ENCODE results near the gene LPAR3.
"Not testable (repeated sequence)": the region's sequence is repeated elsewhere in the genome, so short reads cannot be mapped to it uniquely, and the experiment has no call there.

Gene LPAR3

GRCh38 chr1:84918726-84919336 lies 25.8 kb upstream of the LPAR3 start:
- Mint-ChIP-seq H3K27me3 (ENCODE audit: low read depth) (peaks cover 13% of the 10 kb centered on the region), H3K4me1 (ENCODE audit: low read depth) (no peaks in the 10 kb centered on the region), H3K36me3 (ENCODE audit: low read depth) (no peaks in the 10 kb centered on the region), H3K27ac (no peak overlapping the region), H3K4me3 (no peak overlapping the region), H3K9me3 (no peaks in the 10 kb centered on the region)
- DNase-seq (ENCODE audit: low spot score), result no peak

GRCh38 chr1:84916897-84917296 lies 23.9 kb upstream of the LPAR3 start:
- no peaks in the 10 kb centered on the region for H3K9me3 Mint-ChIP-seq
- no peak overlapping the region for H3K4me3 Mint-ChIP-seq
- no peak for DNase-seq (ENCODE audit: low spot score)

GRCh38 chr1:84913555-84913892 lies 20.5 kb upstream of the LPAR3 start:
- peaks cover 26% of the 10 kb centered on the region for H3K27me3 Mint-ChIP-seq (ENCODE audit: low read depth)
- no peak overlapping the region for H3K27ac Mint-ChIP-seq
- H3K4me1 Mint-ChIP-seq (ENCODE audit: low read depth), result no peaks in the 10 kb centered on the region
- no peak overlapping the region for H3K4me3 Mint-ChIP-seq
- DNase-seq (ENCODE audit: low spot score), result no peak
- H3K36me3 Mint-ChIP-seq (ENCODE audit: low read depth), result no peaks in the 10 kb centered on the region
- H3K9me3 Mint-ChIP-seq, result no peaks in the 10 kb centered on the region

More at GRCh38 chr1:84916897-84917296, 23.9 kb upstream of the LPAR3 start:
- no peaks in the 10 kb centered on the region for H3K36me3 Mint-ChIP-seq (ENCODE audit: low read depth)
- H3K27ac Mint-ChIP-seq, result no peak overlapping the region
- no peaks in the 10 kb centered on the region for H3K4me1 Mint-ChIP-seq (ENCODE audit: low read depth)
- H3K27me3 Mint-ChIP-seq (ENCODE audit: low read depth), result peaks cover 13% of the 10 kb centered on the region

GRCh38 chr1:84912726-84913554 lies 19.9 kb upstream of the LPAR3 start:
- DNase-seq (ENCODE audit: low spot score), result no peak
- Mint-ChIP-seq H3K4me1 (ENCODE audit: low read depth) (no peaks in the 10 kb centered on the region), H3K27ac (no peak overlapping the region), H3K27me3 (ENCODE audit: low read depth) (peaks cover 23% of the 10 kb centered on the region), H3K4me3 (no peak overlapping the region), H3K36me3 (ENCODE audit: low read depth) (no peaks in the 10 kb centered on the region), H3K9me3 (no peaks in the 10 kb centered on the region)

GRCh38 chr1:84908746-84909464 lies 15.9 kb upstream of the LPAR3 start:
- not testable (repeated sequence) for H3K4me1 Mint-ChIP-seq (ENCODE audit: low read depth); H3K9me3 Mint-ChIP-seq; H3K36me3 Mint-ChIP-seq (ENCODE audit: low read depth); H3K4me3 Mint-ChIP-seq; DNase-seq (ENCODE audit: low spot score); H3K27ac Mint-ChIP-seq
- H3K27me3 Mint-ChIP-seq (ENCODE audit: low read depth), result peaks cover 27% of the 10 kb centered on the region

GRCh38 chr1:84907095-84907827 lies 14.3 kb upstream of the LPAR3 start:
- H3K36me3 Mint-ChIP-seq (ENCODE audit: low read depth), result no peaks in the 10 kb centered on the region

GRCh38 chr1:84902727-84903126 lies 9.7 kb upstream of the LPAR3 start:
- H3K36me3 Mint-ChIP-seq (ENCODE audit: low read depth); H3K27ac Mint-ChIP-seq; DNase-seq (ENCODE audit: low spot score); H3K4me1 Mint-ChIP-seq (ENCODE audit: low read depth); H3K9me3 Mint-ChIP-seq; H3K4me3 Mint-ChIP-seq: not testable (repeated sequence)
- H3K27me3 Mint-ChIP-seq (ENCODE audit: low read depth), result peaks cover 27% of the 10 kb centered on the region

More at GRCh38 chr1:84907095-84907827, 14.3 kb upstream of the LPAR3 start:
- no peak for DNase-seq (ENCODE audit: low spot score)
- Mint-ChIP-seq H3K4me1 (ENCODE audit: low read depth) (no peaks in the 10 kb centered on the region), H3K9me3 (peaks cover 3% of the 10 kb centered on the region), H3K27ac (no peak overlapping the region), H3K4me3 (no peak overlapping the region), H3K27me3 (ENCODE audit: low read depth) (peaks cover 28% of the 10 kb centered on the region)

- no peak for DNase-seq (ENCODE audit: low spot score)
- Mint-ChIP-seq H3K27ac (no peak overlapping the region), H3K9me3 (peaks cover 5% of the 10 kb centered on the region), H3K36me3 (ENCODE audit: low read depth) (no peaks in the 10 kb centered on the region), H3K27me3 (ENCODE audit: low read depth) (peaks cover 42% of the 10 kb centered on the region), H3K4me3 (no peak overlapping the region), H3K4me1 (ENCODE audit: low read depth) (no peaks in the 10 kb centered on the region)
These were observed 7.0 kb upstream of the LPAR3 start for GRCh38 chr1:84899969-84900368.

- no peak overlapping the region for H3K4me3 Mint-ChIP-seq
- no peak overlapping the region for H3K27ac Mint-ChIP-seq
- no peaks in the 10 kb centered on the region for H3K36me3 Mint-ChIP-seq (ENCODE audit: low read depth)
- peaks cover 4% of the 10 kb centered on the region for H3K4me1 Mint-ChIP-seq (ENCODE audit: low read depth)
- no peaks in the 10 kb centered on the region for H3K9me3 Mint-ChIP-seq
- DNase-seq (ENCODE audit: low spot score), result no peak
- H3K27me3 Mint-ChIP-seq (ENCODE audit: low read depth), result peaks cover 66% of the 10 kb centered on the region
These were observed 3.3 kb upstream of the LPAR3 start for GRCh38 chr1:84896279-84896678.

- Mint-ChIP-seq H3K9me3 (no peaks in the 10 kb centered on the region), H3K27me3 (ENCODE audit: low read depth) (peaks cover 50% of the 10 kb centered on the region), H3K4me1 (ENCODE audit: low read depth) (peaks cover 9% of the 10 kb centered on the region), H3K27ac (no peak overlapping the region), H3K4me3 (no peak overlapping the region), H3K36me3 (ENCODE audit: low read depth) (no peaks in the 10 kb centered on the region)
- DNase-seq (ENCODE audit: low spot score), result no peak
These were observed 2.4 kb downstream of the LPAR3 start for GRCh38 chr1:84890566-84890965.

- Mint-ChIP-seq H3K27me3 (ENCODE audit: low read depth) (peaks cover 49% of the 10 kb centered on the region), H3K4me1 (ENCODE audit: low read depth) (peaks cover 9% of the 10 kb centered on the region), H3K36me3 (ENCODE audit: low read depth) (no peaks in the 10 kb centered on the region), H3K9me3 (no peaks in the 10 kb centered on the region), H3K4me3 (no peak overlapping the region), H3K27ac (no peak overlapping the region)
- no peak for DNase-seq (ENCODE audit: low spot score)
These were observed 3.6 kb downstream of the LPAR3 start for GRCh38 chr1:84889437-84889836.

- H3K4me1 Mint-ChIP-seq (ENCODE audit: low read depth), result peaks cover 7% of the 10 kb centered on the region
- H3K9me3 Mint-ChIP-seq, result no peaks in the 10 kb centered on the region
- no peak overlapping the region for H3K27ac Mint-ChIP-seq
- no peak for DNase-seq (ENCODE audit: low spot score)
- H3K36me3 Mint-ChIP-seq (ENCODE audit: low read depth), result no peaks in the 10 kb centered on the region
- H3K27me3 Mint-ChIP-seq (ENCODE audit: low read depth), result peaks cover 48% of the 10 kb centered on the region
- peak overlapping the region; percentile 6 for H3K4me3 Mint-ChIP-seq
These were observed 4.3 kb downstream of the LPAR3 start for GRCh38 chr1:84888753-84889152.

GRCh38 chr1:84887261-84887934 lies 5.6 kb downstream of the LPAR3 start:
- no peak overlapping the region for H3K4me3 Mint-ChIP-seq
- H3K9me3 Mint-ChIP-seq, result no peaks in the 10 kb centered on the region
- peaks cover 44% of the 10 kb centered on the region for H3K27me3 Mint-ChIP-seq (ENCODE audit: low read depth)
- H3K36me3 Mint-ChIP-seq (ENCODE audit: low read depth), result no peaks in the 10 kb centered on the region
- DNase-seq (ENCODE audit: low spot score), result no peak
- peaks cover 5% of the 10 kb centered on the region for H3K4me1 Mint-ChIP-seq (ENCODE audit: low read depth)
- no peak overlapping the region for H3K27ac Mint-ChIP-seq
